HG03469 (cell line): ENCODE results near the gene AVPR2.

Experiments
- ATAC-seq: cut with Tn5 transposase; IDR thresholded peaks from one replicate; pipeline ENCODE4 v1.9.1; 2021; ENCODE audit warnings: mild to moderate bottlenecking, moderate library complexity, moderate number of reproducible peaks; ENCODE audit not compliant: unreplicated experiment

Gene AVPR2

DNA sequence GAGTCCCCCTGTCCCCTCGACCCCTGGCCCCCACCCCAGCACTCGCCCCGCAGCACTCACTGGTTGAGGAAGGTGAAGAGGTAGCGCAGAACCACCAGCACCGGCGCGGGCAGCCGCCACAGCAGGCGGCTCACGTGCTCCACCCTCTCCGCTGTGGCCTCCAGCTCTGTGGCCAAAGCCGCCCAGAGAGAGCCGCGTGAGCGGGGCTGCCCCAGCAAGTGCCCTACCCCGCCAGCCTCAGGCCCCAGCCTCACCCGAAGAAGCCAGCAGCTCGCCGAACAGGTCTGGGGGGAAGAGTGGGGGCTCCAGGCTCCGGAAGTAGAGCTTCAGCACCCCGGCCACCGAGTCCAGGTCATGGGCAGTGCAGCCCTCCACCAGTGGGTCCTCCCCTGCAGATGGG, 6.0 kb downstream of the AVPR2 start:
- ATAC-seq: no peak

DNA sequence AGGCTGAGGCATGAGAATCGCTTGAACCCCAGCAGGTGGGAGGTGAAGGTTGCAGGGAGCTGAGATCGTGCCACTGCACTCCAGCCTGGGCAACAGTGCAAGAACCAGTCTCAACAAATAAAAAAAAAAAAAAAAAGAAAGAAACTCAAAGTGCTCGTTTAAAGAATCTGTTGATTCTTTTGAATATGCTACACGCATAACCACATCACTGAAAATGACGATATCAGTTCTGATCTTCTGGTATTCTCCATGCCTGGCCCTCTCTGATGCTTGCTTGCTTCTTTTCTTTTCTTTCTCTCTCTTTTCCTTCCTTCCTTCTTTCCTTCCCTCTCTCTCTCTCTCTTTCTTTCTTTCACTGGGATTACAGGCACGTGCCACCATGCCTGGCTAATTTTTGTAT, 7.3 kb downstream of the AVPR2 start:
- no peak for ATAC-seq

DNA sequence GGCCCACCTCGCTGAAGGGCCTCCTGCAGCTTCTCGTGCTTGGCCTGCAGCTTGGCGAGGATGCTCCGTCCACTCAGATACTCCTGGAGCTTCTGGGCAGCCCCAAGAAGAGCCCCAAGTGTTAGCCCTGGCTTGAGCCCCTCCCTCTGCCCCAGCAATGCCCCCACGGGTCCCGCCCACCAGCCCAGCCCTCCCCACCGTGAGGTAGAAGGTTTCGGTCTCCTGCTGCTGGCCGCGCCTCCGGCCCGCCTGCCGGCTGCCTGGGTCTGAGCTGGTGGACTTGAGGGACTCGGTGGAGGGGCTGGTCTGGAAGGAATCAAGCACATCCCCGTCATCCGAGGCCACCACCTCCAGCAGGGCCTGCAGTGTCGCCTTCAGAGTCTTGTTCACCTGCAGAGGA, 8.7 kb downstream of the AVPR2 start:
- no peak for ATAC-seq

DNA sequence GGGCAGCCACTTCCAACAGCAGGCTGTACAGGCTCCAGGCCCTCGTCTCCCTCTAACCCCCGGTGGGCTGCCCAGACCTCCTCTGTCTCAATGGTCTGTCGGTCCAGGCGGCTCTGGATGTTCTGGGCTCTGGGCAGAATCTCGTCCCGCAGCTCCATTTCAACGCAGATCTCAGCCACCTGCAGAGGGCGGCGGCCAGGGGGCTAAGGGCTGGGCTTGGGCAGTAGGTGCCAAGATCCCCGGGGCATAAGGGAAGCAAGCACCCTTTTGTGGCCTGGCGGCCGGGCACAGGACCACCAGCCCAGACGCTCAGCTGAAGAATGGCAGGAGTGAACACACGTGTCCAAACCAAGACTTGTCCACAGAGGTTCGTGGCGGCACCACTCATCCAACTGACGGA, 9.2 kb downstream of the AVPR2 start:
- ATAC-seq: no peak

DNA sequence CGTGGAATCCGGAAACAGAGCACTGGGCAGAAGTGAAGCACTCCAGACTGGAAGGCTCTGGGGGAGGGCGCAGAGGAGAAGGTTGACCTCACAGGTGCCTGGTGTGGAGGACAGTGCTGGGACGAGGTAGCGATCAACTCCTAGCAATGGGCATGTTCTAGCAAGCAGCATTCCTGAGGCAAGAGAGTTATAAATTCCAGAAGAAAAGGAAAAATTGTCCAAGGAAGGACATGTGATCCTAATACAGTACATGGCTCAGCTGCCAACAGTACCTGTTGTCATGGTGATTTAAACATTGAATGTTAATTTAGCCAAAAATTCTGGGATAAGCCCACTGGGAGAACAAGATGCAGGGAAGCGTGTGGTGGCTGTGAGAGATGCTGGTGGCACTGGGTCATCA, 13.4 kb downstream of the AVPR2 start:
- ATAC-seq: no peak

DNA sequence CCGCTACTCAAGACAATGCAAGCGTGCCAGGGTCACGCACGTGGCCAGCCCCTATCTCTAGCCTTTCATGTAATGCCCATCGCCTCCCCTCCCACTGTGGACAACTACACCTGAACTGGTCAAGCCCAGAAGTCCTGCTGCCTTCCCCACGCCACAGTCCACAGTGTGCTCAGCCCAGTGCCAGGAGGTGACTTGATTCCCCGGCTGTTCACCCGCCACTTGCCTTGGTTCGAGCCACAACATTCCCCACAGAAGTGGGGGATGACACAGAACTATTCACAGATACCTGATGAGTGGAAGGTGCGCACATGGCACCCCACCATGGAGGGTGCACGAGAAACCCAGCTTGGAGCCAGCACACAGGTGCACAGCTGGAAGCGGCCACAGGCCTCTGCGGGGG, 14.8 kb downstream of the AVPR2 start:
- no peak for ATAC-seq

DNA sequence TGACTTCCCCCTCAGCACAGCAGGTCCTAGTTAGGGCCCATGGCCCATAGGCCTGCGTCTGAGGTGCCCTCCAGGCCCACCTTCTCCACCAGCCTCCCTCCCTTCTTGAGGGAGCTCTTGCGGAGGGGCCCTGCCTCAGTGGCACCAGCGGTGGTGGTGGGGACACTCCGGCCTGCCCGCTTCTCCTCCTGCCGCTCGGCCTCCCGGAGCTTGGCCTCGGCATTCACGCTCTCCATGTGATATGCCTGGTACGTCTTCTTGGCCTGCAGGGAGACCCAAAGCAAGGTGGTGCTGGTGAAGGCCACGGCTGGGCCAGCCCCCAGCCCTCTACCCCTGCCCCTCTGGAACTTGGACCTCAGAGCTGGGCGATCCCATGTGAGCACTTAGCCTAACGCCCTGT, 16.1 kb downstream of the AVPR2 start:
- ATAC-seq: no peak

DNA sequence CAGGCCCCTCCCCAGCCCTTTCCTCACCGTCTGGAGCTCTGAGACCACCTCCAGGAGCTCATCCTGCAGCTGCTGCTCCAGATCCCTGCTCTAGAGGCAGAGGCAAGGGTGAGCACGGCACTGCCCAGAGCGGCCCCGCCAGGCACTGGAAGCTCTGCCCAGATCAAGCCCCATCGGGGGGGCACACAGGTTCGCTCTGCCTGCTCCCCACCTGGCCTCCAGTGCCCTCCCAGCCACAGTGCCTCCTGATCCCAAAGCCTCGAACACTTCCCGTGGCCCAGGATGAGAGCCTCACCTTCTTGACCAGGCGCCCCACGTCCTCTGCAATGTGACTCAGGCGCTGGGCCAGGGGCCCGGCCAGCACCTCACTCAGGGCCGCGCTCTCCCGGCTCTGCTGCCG, 16.6 kb downstream of the AVPR2 start:
- no peak for ATAC-seq

DNA sequence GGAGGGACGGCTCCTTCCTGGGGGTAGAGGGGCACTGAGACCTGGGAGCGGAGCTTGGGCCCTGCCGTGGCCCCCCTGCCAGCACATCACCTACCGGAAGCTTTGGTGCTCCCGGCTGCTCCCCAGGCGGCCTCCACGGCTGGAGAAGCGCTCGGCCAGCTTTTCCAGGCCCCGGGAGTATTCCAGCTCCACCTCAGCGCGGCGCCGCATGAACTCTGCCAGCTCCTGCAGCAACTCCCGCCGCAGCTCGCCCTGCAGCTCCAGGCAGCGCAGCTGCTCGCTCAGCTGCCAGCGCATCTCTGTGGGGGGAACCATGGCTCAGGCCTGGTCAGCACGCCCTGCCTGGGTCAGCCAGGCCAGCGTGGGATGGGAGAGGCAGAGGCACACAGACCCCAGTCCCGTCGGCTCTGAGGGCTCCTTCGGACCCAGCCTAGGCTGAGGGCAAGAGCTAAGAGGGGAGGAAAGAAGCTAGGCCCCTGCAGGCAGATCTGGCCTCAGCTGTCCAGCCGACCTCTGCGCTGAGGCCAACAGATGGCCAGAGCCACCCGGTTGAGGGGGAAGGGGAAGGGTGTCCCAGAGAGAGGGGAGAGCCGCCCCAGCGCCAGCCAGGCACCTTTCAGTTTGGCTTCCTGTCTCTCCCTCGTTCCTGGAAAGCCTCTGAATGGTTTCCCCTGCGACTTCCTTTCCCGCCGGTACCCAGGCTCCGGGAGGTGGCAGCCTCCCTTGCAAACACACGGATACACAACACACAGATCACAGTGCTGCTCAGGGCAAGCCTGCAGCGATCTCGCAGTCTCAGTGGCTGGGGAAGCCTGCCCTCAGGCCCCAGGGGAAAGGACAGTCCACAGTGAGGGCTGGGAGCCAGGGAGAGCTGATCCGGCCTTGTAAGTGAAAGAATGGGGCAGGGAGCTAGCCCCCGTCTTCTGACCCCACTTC, 17.3 kb downstream of the AVPR2 start:
- ATAC-seq: no peak

DNA sequence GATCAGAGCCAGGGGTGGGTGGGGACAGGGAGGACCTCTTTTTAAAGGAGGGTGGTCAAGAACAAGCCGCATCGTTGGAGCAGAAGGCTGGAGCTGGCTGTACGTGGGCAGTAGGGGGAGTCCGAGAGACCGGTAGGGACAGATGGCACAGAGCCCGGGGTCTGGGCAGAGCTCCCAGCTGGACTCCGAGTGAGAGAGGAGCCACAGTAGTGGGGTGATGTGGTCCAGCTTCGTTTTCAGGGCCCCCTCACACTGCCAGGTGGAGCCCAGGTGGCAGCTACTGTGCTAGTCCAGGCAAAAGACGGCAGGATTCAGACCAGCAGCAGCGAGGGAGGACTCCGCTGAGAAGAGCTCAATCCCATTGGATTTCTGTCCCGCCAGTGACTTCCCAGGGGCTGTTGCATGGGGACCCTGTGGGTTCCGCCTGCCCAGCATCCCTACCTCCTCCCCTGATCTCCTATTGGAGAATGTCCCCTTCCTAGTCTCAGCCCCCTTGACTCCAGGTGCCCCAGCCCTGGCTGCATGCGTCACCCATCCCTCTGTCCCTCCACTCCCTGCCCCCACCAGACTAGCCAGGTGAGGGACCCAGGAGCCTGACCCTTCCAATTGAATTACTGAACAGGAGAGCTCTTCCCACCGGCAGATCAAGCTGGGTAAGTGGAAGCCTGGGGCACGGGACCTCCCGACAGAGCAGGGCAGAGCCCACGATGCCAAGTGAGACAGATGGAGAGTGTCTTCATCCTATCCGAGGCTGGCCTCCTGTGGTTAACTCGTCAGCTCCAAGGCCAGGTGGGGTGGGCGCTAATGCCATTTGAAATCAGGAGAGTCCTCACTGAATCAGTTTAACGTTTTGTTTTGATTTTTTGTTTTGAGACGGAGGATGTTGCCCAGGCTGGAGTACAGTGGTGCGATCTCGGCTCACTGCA, 18.7 kb downstream of the AVPR2 start:
- ATAC-seq: no peak

DNA sequence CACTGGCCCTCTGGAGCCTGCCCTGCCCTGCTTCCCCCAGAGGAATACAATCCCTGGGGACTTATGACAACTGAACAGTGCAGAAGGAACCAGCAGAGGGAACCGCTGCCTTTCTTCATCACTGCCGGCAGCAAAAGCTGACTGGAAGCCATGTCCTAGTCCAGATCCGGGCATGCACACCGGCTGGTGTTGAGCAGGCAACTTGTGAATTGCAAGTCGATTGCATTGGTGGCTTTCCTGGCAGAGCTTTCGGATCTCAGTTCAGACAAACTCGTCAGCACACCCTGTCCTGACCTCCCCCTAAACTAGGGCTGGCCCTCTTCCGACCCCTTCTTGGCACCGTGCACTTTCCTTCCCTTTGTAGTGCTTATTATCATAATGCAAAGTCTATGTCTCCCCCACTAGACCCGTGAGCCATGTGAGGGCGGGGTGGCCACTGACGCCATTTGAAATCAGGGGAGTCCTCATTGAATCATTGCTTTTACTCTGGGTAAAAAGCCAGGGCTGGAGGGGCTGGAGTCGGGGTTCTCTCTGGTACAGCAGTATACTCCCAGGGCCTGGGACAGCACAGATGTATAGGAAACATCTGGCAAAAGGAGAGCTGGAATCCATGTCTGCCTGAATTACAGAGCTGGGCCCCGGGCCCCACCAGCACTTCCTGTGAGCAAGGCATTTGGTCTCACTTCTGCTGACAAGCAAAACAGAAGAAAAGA, 19.8 kb downstream of the AVPR2 start:
- ATAC-seq: no peak

DNA sequence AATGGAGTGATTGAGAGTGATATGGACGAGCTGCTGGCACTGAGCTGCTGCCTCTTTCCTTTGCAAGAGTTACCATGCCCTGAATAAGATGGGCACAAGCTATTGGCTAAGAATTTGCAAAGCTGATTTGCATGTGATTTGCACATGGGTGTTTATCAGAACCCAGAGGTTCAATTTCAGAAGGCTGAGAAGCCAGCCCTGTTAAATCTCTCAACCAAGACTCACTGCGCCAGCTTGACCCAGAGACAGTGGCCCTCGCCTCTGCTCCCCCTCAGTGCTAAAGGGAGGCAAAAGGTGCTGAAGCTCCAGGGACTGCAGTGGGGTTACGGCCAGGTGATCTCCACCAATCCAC, 20.9 kb downstream of the AVPR2 start:
- no peak for ATAC-seq

DNA sequence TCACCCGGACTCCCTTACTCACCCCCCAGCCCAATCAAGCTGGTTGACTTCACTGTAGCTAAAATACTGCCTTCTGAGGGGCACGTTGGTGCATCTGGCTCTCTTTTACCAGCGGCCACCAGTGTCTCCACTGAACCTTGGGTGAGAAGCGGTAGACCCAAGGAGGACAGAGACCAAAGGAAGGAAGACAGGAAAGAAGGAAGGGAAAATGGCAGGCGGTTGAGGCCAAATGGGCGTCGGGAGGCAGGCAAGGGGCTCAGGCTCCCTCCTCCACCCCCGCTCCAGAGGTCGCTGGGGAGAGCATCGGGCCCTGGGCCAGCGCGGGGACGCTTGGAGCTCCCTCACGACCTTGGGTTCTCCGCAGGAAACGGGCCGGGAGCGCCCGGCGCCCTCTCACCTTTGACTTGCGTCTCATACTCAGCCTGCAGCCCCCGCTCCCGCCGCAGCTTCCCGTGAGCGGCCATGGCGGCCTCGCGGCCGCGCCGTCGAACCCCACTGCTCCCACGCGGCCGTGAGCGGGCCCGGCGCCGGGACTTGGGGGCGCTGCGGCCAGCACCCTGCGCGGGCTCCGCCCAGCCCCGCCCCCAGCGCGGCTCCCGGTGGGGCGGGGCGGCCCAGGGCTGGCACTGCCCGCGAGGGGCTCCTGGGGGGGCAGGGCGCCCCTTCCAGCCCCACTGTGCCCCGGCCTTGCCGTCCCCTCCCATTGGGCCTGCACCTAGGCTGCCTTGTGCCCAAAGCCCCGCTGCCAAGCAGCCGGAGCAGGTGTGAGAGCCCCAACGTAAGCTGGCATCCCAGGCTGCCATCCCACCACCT, 21.5 kb downstream of the AVPR2 start, which contains the start of gene ARHGAP4:
Gene ARHGAP4 (minus strand): TSS at position 526 of the 813 bp plus-strand sequence. CDS start 62 bp downstream, at position 464.
- no peak for ATAC-seq

DNA sequence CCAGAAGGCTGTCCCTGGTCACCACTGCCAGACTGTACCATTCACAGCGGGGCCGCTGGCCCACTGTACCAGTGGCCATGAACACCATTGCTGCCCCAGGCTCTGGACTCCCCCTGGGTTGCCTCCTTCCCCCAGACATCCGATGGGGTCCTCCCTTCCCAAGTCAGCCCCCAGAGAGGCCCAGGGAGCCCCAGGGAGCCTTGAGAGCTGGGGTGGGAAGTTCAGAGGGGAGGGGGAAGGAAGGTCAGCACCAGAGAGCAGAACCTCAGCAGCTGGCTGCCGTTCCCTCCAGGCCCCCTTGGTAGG, 22.0 kb downstream of the AVPR2 start:
- ATAC-seq: no peak

DNA sequence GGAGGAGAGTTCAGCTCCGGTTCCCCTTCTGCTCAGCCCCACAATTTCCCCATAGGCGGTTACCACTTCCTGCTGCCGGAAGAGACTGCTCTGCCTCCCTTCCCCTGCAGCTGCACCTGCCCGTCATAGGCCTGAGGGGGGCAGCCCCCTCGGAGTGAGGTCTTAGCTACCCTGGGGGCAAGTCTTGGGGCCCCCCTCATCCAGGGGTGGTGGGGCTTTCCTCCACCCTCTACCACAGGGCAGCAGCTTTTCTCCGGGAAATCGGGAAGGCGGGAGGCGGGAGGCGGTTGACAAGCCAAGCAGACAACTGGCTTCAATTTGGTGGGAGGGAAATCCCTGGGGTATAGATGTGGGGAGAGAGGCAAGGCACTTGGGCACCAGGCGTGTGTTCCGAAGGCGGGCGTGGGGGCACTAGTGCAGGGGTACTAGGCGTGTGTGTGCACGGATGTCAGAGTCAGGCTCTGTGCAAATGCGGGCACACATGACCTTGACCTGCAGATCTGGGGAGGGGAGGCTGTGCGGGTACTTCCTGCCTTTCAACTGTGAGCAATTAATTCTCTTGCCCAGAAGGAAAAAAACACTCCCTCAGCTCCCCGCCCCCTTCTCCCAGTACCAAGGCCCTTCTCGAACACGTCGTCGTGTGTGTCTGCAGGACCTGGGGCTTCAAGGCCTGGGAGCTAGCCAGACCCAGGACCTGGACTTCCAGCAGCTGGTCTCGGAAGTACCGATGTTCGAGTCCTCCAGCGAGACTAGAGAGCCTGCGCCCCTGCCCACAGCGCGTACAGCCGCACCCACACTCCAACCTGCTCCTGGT, 22.6 kb downstream of the AVPR2 start:
- ATAC-seq: no peak

DNA sequence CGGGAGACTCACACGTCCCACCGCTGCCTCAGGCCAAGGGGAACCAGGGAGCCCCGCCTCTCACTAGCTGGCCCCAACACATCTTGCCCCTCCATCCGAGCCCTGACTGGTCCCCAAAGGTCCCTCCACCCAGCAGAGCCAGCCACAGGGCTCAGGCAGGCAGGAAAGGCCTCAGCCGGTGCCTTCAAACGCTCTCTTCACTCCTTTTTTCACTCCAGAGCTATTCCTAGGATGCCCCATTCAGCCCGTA, 23.1 kb downstream of the AVPR2 start:
- ATAC-seq: no peak

DNA sequence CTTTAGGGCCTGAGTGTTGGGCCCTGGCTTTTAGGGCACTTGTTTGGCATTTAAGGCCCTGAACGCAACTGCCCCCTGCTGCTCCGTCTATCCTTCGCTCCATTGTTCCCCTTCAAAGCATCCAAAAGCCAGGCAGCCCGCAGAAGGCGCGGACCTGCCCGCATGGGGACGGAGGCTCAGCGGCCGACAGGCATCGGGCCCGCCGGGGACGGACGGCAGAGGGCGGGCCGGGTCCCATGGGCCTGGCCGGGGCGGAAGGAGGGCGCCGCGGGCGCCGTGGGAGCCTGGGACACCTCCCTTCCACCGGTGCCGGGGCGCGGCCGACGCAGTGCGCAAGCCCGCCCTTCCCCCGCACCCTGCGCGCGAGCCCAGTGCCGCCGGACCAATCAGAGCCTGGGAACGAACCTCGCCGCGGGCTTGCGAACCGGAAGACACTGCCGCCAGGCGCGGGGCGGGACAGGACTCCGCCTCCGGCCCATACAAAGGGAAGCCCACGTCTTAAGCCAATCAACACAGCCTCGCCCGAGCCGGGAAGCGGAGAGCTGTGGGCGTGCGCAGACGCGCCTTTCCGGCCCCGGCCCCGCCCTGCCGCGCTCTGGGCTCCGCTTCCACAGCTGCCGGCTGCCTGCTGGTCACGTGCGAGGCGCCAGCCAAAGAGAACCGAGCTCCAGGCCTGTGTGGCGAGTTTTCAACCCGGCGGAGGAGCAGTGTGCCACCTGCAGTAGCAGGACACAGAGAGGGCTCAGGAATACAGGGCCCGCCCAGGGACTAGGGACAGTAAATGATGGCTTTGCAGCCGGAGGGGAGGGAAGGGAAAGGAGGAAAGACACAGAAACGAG, 23.7 kb downstream of the AVPR2 start:
- peak; percentile 66 for ATAC-seq

DNA sequence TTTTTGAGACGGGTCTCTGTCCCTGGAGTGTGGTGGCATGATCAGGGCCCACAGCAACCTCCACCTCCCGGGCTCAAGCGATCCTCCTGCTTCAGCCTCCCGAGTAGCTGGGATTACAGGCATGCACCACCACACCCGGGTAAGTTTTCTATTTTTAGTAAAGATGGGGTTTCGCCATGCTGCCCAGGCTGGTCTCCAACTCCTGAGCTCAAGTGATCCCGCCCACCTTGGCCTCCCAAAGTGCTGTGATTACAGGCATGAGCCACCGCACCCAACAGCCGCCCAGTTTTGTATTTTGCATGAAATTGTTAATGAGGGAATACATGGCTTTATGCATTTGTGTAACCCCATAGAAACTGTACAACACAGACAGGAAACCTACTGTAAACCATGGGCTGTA, 24.4 kb downstream of the AVPR2 start:
- ATAC-seq: no peak

DNA sequence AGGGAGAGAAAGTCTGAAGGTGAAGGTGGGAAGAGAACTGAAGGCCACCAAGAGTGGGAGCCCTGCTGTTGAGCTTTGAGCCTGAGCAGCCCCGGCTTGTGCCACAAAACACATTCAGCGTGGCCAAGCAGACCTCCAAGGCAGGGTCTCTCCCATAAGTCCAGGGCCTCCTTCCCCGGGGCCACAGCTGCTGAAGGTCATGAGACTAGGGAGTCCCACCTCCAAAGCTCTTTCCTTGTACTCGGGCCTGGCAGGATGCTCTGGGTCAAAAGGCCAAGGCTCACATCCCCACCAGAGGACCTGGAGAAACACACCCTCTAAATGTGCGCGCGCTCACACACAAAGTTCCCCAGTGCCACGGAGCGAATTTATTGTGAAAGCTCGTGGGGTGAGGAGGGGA, 25.1 kb downstream of the AVPR2 start:
- no peak for ATAC-seq
